DND-41 (cell line): ENCODE measurements around the gene AHCY.
"Not testable (repeated sequence)": the region's sequence is repeated elsewhere in the genome, so short reads cannot be mapped to it uniquely, and the experiment has no call there.

ENCODE experiments used
- ATAC-seq: fragments of 200-7000 bp; cut with Tn5 transposase; 3 replicates; pipeline ENCODE4 v1.9.1; 2021; ENCODE audit warnings: low read depth; ENCODE audit not compliant: insufficient read depth
- DNase-seq: peaks from one replicate; pipeline ENCODE4 v3.0.0-alpha.2; 2020
- H2AFZ ChIP-seq: 2 replicates; pipeline ENCODE4 v1.6.0; 2012; ENCODE audit warnings: low read depth, low read length
- H3K27ac ChIP-seq: 2 replicates; pipeline ENCODE4 v1.5.1; 2012; ENCODE audit warnings: low read length, inconsistent platforms
- H3K27me3 ChIP-seq: fragments of 200-600 bp; sonication (generic); 2 replicates; pipeline ENCODE4 v1.6.0; 2012; ENCODE audit warnings: low read length, mild to moderate bottlenecking, inconsistent platforms; ENCODE audit not compliant: insufficient read depth, poor library complexity
- H3K36me3 ChIP-seq: 2 replicates; pipeline ENCODE4 v1.5.1; 2012; ENCODE audit warnings: low read length, inconsistent platforms; ENCODE audit not compliant: insufficient read depth
- H3K4me1 ChIP-seq: 2 replicates; pipeline ENCODE4 v1.5.1; 2012; ENCODE audit warnings: mild to moderate bottlenecking, low read length; ENCODE audit not compliant: insufficient read depth
- H3K4me2 ChIP-seq: 2 replicates; pipeline ENCODE4 v1.6.0; 2012; ENCODE audit warnings: mild to moderate bottlenecking, moderate library complexity, low read length, inconsistent platforms; ENCODE audit not compliant: insufficient read depth
- H3K4me3 ChIP-seq, 2 experiments: fragments of 200-600 bp in 1 of 2; shearing (Covaris generic) in 1 of 2; 2 replicates each; pipeline ENCODE4 v1.5.1; 2012 to 2016; ENCODE audit warnings: inconsistent platforms in 2 of 2, low read length in 2 of 2, mild to moderate bottlenecking in 2 of 2, low read depth in 1 of 2, moderate library complexity in 1 of 2
- H3K79me2 ChIP-seq: 2 replicates; pipeline ENCODE4 v1.6.0; 2012; ENCODE audit warnings: low read length, inconsistent platforms; ENCODE audit not compliant: insufficient read depth
- H3K9ac ChIP-seq: 2 replicates; pipeline ENCODE4 v1.6.0; 2012; ENCODE audit warnings: low read depth, mild to moderate bottlenecking, inconsistent platforms, low read length, moderate library complexity
- H3K9me3 ChIP-seq: 2 replicates; pipeline ENCODE4 v1.5.1; 2012; ENCODE audit warnings: low read length, moderate library complexity, mild to moderate bottlenecking, inconsistent platforms; ENCODE audit not compliant: insufficient read depth, severe bottlenecking
- H4K20me1 ChIP-seq: 2 replicates; pipeline ENCODE4 v1.6.0; 2012; ENCODE audit warnings: low read length; ENCODE audit not compliant: insufficient read depth
- EZH2 ChIP-seq: IDR thresholded peaks from 3 replicates; pipeline ENCODE4 v1.6.1; 2012; ENCODE audit warnings: borderline replicate concordance, low read depth, mild to moderate bottlenecking, moderate library complexity, low read length, inconsistent platforms; ENCODE audit not compliant: severe bottlenecking
- TF ChIP-seq, protein P1 (sequence below): IDR thresholded peaks from 2 replicates; pipeline ENCODE4 v1.5.1; 2012; ENCODE audit warnings: borderline replicate concordance, low read length, moderate library complexity, mild to moderate bottlenecking; ENCODE audit not compliant: poor library complexity, severe bottlenecking; ENCODE audit errors: extremely low read depth

AHCY gene

DNA sequence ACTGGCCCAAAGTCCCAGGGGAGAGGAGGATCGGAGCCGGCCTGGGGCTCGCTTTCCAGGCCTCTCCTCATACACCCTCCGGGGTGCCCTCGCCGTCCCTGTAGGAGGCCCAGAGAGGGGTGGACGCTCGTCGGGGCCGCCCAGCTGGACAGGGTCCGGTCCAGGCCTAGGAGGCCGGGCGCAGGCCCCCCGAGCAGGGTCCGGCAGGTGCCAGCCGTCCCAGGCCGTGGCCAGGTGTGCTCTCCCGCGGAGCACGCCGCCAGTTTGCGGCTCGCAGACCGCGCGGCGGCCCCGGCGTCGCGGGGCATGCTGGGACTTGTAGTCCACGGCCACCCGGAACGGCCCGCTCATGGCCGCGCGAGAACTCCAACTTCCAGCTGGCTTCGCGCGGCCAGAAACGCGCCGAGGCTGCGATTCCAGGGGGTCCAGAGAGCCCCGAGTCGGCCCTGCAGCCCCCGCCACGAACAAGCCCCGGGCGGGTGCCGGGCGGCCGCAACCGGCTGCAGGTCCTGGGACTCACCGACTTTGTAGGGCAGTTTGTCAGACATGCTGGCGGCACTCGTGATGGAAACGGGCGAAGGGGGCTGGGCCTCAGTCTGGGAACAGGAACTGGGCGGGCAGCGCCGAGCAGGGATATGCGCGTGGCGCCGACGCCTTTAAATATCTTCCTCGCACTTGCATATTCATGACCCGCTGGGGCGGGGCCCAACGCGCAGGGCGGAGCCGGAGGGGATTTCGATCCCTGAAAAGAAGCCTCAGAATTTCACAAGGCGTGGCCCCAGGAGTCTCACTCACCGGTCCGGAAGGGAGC, at the start of gene AHCY:
AHCY (minus strand) TSS at position 633 of the 811 bp plus-strand sequence; CDS start at position 548, 85 bp downstream.
- H3K27me3 ChIP-seq = no peaks in the 10 kb centered on the region
- peaks cover 20% of the 10 kb centered on the region; the same call in 1 of the 2 replicates for H4K20me1 ChIP-seq
- peak within 1 kb of the TSS; percentile 90 for H3K9ac ChIP-seq
- peaks cover 45% of the 10 kb centered on the region for H3K79me2 ChIP-seq
- TF ChIP-seq EZH2 = no peak
- TF ChIP-seq, protein P1, sequence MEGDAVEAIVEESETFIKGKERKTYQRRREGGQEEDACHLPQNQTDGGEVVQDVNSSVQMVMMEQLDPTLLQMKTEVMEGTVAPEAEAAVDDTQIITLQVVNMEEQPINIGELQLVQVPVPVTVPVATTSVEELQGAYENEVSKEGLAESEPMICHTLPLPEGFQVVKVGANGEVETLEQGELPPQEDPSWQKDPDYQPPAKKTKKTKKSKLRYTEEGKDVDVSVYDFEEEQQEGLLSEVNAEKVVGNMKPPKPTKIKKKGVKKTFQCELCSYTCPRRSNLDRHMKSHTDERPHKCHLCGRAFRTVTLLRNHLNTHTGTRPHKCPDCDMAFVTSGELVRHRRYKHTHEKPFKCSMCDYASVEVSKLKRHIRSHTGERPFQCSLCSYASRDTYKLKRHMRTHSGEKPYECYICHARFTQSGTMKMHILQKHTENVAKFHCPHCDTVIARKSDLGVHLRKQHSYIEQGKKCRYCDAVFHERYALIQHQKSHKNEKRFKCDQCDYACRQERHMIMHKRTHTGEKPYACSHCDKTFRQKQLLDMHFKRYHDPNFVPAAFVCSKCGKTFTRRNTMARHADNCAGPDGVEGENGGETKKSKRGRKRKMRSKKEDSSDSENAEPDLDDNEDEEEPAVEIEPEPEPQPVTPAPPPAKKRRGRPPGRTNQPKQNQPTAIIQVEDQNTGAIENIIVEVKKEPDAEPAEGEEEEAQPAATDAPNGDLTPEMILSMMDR = no peak
- peak within 1 kb of the TSS; percentile 89 for H3K27ac ChIP-seq
- peaks cover 24% of the 10 kb centered on the region; the same call in 1 of the 2 replicates for H3K36me3 ChIP-seq
- no peaks in the 10 kb centered on the region for H3K9me3 ChIP-seq
- ATAC-seq (peak; percentile 94), DNase-seq (peak; percentile 98)
- peak within 1 kb of the TSS; percentile 94 for H2AFZ ChIP-seq
- H3K4me3 ChIP-seq = peak within 1 kb of the TSS; percentile 84 to 94
- peak within 1 kb of the TSS; percentile 73 for H3K4me2 ChIP-seq
- H3K4me1 ChIP-seq = peaks cover 29% of the 10 kb centered on the region

DNA sequence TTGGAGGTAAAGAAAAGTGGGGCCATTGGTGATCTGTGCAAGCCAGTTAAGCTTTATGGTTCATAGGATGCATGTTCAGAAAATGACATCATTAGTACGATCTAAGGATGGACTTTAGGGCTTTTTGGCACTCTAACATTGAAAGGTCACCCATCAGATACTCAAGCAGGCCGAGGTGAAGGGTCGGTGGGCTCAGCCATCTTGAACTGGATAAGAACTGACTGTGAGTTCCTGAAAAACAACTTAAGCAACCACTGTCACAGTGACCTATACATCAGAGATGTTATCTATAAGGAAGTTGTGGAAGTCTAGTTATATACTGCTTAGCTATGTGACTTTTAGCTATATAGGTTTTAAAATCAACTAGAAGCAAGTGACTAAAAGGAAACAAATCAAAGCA, 46.9 kb upstream of the AHCY start:
- Histone ChIP-seq H4K20me1 (no peaks in the 10 kb centered on the region), H3K27ac (no peak overlapping the region), H3K27me3 (no peaks in the 10 kb centered on the region), H3K36me3 (no peaks in the 10 kb centered on the region), H3K4me2 (no peak overlapping the region), H3K79me2 (no peaks in the 10 kb centered on the region), H2AFZ (no peak overlapping the region), H3K4me1 (no peaks in the 10 kb centered on the region), H3K9me3 (no peaks in the 10 kb centered on the region), H3K9ac (no peak overlapping the region), H3K4me3 (no peak overlapping the region)
- DNase-seq = no peak
- no peak for TF ChIP-seq EZH2
- TF ChIP-seq, protein P1 = no peak
- ATAC-seq = peak; percentile 40; the same call in 1 of the 3 replicates

DNA sequence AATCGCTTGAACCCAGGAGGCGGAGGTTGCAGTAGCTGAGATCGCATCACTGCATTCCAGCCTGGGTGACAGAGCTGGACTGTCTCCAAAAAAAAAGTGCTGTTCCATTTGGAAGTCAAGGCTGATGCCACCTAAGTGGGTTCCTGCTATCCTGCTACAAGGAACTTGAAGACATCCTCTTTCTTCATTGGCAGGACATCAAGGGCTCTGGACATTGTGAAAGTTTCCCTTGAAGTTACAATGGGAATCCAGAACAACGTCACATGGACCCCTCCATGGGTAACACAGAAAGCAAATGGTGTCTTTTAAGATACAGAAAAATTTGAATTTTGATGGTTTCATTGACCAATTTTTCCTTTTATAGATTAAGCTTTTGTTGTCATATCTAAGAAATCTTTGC, 44.4 kb upstream of the AHCY start:
- Histone ChIP-seq H3K9me3 (no peaks in the 10 kb centered on the region), H3K4me1 (no peaks in the 10 kb centered on the region), H3K27me3 (no peaks in the 10 kb centered on the region), H3K27ac (no peak overlapping the region), H3K79me2 (no peaks in the 10 kb centered on the region), H3K36me3 (no peaks in the 10 kb centered on the region), H4K20me1 (no peaks in the 10 kb centered on the region), H2AFZ (no peak overlapping the region), H3K9ac (no peak overlapping the region), H3K4me2 (no peak overlapping the region), H3K4me3 (no peak overlapping the region)
- DNase-seq (no peak), ATAC-seq (no peak)
- TF ChIP-seq, protein P1 = no peak
- no peak for TF ChIP-seq EZH2

DNA sequence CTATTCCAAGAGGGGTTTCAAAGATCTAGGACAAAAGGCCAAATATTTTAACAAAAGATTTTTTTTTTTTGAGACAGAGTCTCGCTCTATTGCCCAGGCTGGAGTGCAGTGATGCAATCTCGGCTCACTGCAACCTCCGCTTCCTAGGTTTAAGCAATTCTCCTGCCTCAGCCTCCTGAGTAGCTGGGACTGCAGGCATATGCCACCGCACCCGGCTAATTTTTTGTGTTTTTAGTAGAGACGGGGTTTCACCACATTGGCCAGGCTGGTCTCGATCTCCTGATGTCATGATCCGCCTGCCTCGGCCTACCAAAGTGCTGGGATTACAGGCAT, 43.3 kb upstream of the AHCY start:
- H3K27ac ChIP-seq, H3K27me3 ChIP-seq, H2AFZ ChIP-seq, H3K79me2 ChIP-seq, H3K9me3 ChIP-seq, DNase-seq, H3K4me3 ChIP-seq, H3K4me1 ChIP-seq, H4K20me1 ChIP-seq, H3K9ac ChIP-seq, H3K36me3 ChIP-seq, ATAC-seq, H3K4me2 ChIP-seq: not testable (repeated sequence)

DNA sequence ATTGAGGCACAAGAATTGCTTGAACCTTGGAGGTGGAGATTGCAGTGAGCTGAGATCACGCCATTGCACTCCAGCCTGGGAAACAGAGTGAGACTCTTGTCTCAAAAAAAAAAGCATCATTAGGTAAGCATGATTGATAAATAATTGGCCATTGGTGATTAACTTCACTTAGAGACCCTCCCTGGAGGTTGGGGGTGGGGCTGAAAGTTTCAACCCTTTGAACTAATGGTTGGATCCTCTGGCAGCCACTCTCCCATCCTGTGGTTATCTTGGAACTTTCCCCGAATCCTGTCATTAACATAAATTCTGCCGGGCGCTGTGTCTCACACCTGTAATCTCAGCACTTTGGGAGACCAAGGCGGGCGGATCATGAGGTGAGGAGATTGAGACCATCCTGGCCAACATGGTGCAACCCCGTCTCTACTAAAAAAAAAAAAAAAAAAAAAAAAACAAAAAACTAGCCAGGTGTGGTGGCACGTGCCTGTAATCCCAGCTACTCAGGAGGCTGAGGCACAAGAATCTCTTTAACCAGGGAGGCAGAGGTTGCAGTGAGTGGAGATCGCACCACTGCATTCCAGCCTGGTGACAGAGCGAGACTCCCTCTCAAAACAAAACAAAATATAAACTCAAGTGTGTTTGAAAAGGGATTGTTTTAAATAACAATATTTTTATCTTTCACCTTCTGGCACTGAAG, 42.8 kb upstream of the AHCY start:
- H3K79me2 ChIP-seq, H3K4me3 ChIP-seq, H3K27me3 ChIP-seq, H3K4me1 ChIP-seq, H2AFZ ChIP-seq, DNase-seq, H3K4me2 ChIP-seq, H3K9ac ChIP-seq, H3K9me3 ChIP-seq, H3K36me3 ChIP-seq, H3K27ac ChIP-seq, ATAC-seq, H4K20me1 ChIP-seq: not testable (repeated sequence)
